ENCODE results near the gene ST14.

GRCh38 chr11:130194241-130195023, 34.9 kb downstream of the ST14 start:
- TF ChIP-seq ZFX (IDR thresholded peaks at IDR 0.05; ENCODE audit: borderline replicate concordance) (no peak), CTCF (IDR thresholded peaks at IDR 0.05) (no peak)

Data from 22Rv1 (cell line).